ENCODE data around the gene FBLN5. TPM values are rescaled to one million over a fixed set of nuclear protein-coding genes. Genes with fewer than 3 reads are reported as not detected.
"Not testable (repeated sequence)": the region's sequence is repeated elsewhere in the genome, so short reads cannot be mapped to it uniquely, and the experiment has no call there.

FBLN5 gene
- total RNA-seq, 1 experiment from 2014 or later = 1.0 TPM

GRCh38 chr14:91872011-91872501 is 75.4 kb downstream of the FBLN5 start:
- H4K5ac ChIP-seq (ENCODE audit: insufficient read length, low read depth, low read length) = no peak overlapping the region
- H4K91ac ChIP-seq (ENCODE audit: insufficient read length, low read depth, low read length) = no peak overlapping the region
- H4K8ac ChIP-seq (replicated peaks; ENCODE audit: insufficient read length, low read depth, low read length) = no peak overlapping the region
- H2BK12ac ChIP-seq (ENCODE audit: insufficient read length, low read depth, low read length) = no peak overlapping the region
- H3K27me3 Mint-ChIP-seq (ENCODE audit: low read depth) = peaks cover 6% of the 10 kb centered on the region
- no peaks in the 10 kb centered on the region for H4K20me1 ChIP-seq (ENCODE audit: control insufficient read depth, insufficient read depth, insufficient read length)
- no peak overlapping the region for H3K9ac ChIP-seq (ENCODE audit: extremely low read depth, insufficient read length, low read length)
- H3K23ac ChIP-seq (ENCODE audit: insufficient read length, low read depth, low read length) = no peak overlapping the region
- no peak overlapping the region for H2BK15ac ChIP-seq (ENCODE audit: low read depth, low read length)
- H3K79me2 ChIP-seq (ENCODE audit: insufficient read depth, low read length) = no peaks in the 10 kb centered on the region
- H3K56ac ChIP-seq (ENCODE audit: insufficient read length, low read depth, low read length) = no peak overlapping the region
- H3T11ph ChIP-seq (ENCODE audit: low read length) = no peak overlapping the region
- H3K27ac Mint-ChIP-seq = no peak overlapping the region; a peak in 1 of 7 replicates
- TF ChIP-seq, protein P1, sequence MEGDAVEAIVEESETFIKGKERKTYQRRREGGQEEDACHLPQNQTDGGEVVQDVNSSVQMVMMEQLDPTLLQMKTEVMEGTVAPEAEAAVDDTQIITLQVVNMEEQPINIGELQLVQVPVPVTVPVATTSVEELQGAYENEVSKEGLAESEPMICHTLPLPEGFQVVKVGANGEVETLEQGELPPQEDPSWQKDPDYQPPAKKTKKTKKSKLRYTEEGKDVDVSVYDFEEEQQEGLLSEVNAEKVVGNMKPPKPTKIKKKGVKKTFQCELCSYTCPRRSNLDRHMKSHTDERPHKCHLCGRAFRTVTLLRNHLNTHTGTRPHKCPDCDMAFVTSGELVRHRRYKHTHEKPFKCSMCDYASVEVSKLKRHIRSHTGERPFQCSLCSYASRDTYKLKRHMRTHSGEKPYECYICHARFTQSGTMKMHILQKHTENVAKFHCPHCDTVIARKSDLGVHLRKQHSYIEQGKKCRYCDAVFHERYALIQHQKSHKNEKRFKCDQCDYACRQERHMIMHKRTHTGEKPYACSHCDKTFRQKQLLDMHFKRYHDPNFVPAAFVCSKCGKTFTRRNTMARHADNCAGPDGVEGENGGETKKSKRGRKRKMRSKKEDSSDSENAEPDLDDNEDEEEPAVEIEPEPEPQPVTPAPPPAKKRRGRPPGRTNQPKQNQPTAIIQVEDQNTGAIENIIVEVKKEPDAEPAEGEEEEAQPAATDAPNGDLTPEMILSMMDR (conservative IDR thresholded peaks at IDR 0.05) = no peak
- H3K18ac ChIP-seq (ENCODE audit: insufficient read length, low read depth, low read length) = no peak overlapping the region
- no peaks in the 10 kb centered on the region for H3K9me3 ChIP-seq (ENCODE audit: control insufficient read depth, low read depth, low read length)
- no peak overlapping the region for H3K27ac ChIP-seq (ENCODE audit: insufficient read length, low read depth, low read length)
- H3K4me3 Mint-ChIP-seq = no peak overlapping the region
- no peak overlapping the region for H2BK5ac ChIP-seq (ENCODE audit: insufficient read length, low read length)
- peaks cover 10 to 11% of the 10 kb centered on the region in 2 experiments; a peak in 4 of 5 replicates for H3K9me3 Mint-ChIP-seq
- no peak overlapping the region for H2BK120ac ChIP-seq (ENCODE audit: low read depth, low read length, poor library complexity, severe bottlenecking)
- H2BK20ac ChIP-seq (ENCODE audit: low read depth, low read length, poor library complexity, severe bottlenecking) = no peak overlapping the region
- H3K23me2 ChIP-seq (ENCODE audit: insufficient read length, low read depth, low read length, poor library complexity, severe bottlenecking) = no peaks in the 10 kb centered on the region
- peaks cover 0 to 4% (median 0%) of the 10 kb centered on the region in 3 experiments; a peak in 1 of 7 replicates for H3K36me3 Mint-ChIP-seq (ENCODE audit: insufficient read depth in 1 of 3, low read depth in 3 of 3)
- no CpG with 5 or more reads among the region's 3 CpGs for WGBS (ENCODE audit: extremely low coverage, insufficient read length, low lambda C conversion rate)
- H2AK5ac ChIP-seq (ENCODE audit: insufficient read length, low read length) = no peak overlapping the region
- H3K4ac ChIP-seq (ENCODE audit: low read depth, low read length) = no peak overlapping the region
- no peak overlapping the region for H3K4me2 ChIP-seq (ENCODE audit: insufficient read depth, insufficient read length, low read length)
- H3K27me3 ChIP-seq (ENCODE audit: insufficient read depth, low read length) = no peaks in the 10 kb centered on the region
- no peak overlapping the region for H2AFZ ChIP-seq (ENCODE audit: low read length)
- DNase-seq = no peak
- H3K79me1 ChIP-seq (ENCODE audit: insufficient read depth, low read depth, low read length, poor library complexity, severe bottlenecking) = no peaks in the 10 kb centered on the region
- no peak overlapping the region for H3K14ac ChIP-seq (ENCODE audit: insufficient read depth, low read length)
- no peaks in the 10 kb centered on the region for H3K4me1 ChIP-seq (ENCODE audit: insufficient read depth, low read length)
- H3K4me1 Mint-ChIP-seq = peaks cover 17 to 26% of the 10 kb centered on the region in 2 experiments

DNA sequence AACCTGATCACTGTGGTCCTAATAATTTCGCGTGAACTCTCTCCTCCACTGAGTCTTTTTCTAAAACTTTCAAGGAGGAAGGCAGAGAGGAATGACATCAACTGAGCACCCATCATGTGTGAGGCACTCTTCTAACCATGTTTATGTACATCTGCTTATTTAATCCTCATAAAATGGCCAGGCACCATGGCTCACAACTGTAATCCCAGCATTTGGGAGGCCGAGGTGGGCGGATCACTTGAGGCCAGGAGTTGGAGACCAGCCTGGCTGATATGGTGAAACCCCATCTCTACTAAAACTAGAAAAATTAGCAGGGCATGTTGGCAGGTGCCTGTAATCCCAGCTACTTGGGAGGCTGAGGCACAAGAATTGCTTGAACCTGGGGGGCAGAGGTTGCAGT is 76.1 kb downstream of the FBLN5 start:
- H3K27ac Mint-ChIP-seq; DNase-seq; H3K4me3 Mint-ChIP-seq; H3K79me1 ChIP-seq (ENCODE audit: insufficient read depth, low read depth, low read length, poor library complexity, severe bottlenecking); H3K56ac ChIP-seq (ENCODE audit: insufficient read length, low read depth, low read length); H2BK20ac ChIP-seq (ENCODE audit: low read depth, low read length, poor library complexity, severe bottlenecking); H3K18ac ChIP-seq (ENCODE audit: insufficient read length, low read depth, low read length); H3K23me2 ChIP-seq (ENCODE audit: insufficient read length, low read depth, low read length, poor library complexity, severe bottlenecking); H4K5ac ChIP-seq (ENCODE audit: insufficient read length, low read depth, low read length); H3K79me2 ChIP-seq (ENCODE audit: insufficient read depth, low read length); H3K36me3 Mint-ChIP-seq (ENCODE audit: insufficient read depth in 1 of 3, low read depth in 3 of 3); H2BK5ac ChIP-seq (ENCODE audit: insufficient read length, low read length); H3K27me3 Mint-ChIP-seq (ENCODE audit: low read depth); H4K91ac ChIP-seq (ENCODE audit: insufficient read length, low read depth, low read length); H4K8ac ChIP-seq (replicated peaks; ENCODE audit: insufficient read length, low read depth, low read length); H3K4me2 ChIP-seq (ENCODE audit: insufficient read depth, insufficient read length, low read length); H2BK120ac ChIP-seq (ENCODE audit: low read depth, low read length, poor library complexity, severe bottlenecking); H2BK12ac ChIP-seq (ENCODE audit: insufficient read length, low read depth, low read length); H3K9me3 ChIP-seq (ENCODE audit: control insufficient read depth, low read depth, low read length); H3T11ph ChIP-seq (ENCODE audit: low read length); H3K14ac ChIP-seq (ENCODE audit: insufficient read depth, low read length); H4K20me1 ChIP-seq (ENCODE audit: control insufficient read depth, insufficient read depth, insufficient read length); H3K27me3 ChIP-seq (ENCODE audit: insufficient read depth, low read length); H3K27ac ChIP-seq (ENCODE audit: insufficient read length, low read depth, low read length); H2BK15ac ChIP-seq (ENCODE audit: low read depth, low read length); H3K23ac ChIP-seq (ENCODE audit: insufficient read length, low read depth, low read length); H3K9ac ChIP-seq (ENCODE audit: extremely low read depth, insufficient read length, low read length); H3K4ac ChIP-seq (ENCODE audit: low read depth, low read length); H2AFZ ChIP-seq (ENCODE audit: low read length); H3K4me1 ChIP-seq (ENCODE audit: insufficient read depth, low read length); H2AK5ac ChIP-seq (ENCODE audit: insufficient read length, low read length): not testable (repeated sequence)
- H3K4me1 Mint-ChIP-seq = peaks cover 17 to 26% of the 10 kb centered on the region in 2 experiments
- WGBS (ENCODE audit: extremely low coverage, insufficient read length, low lambda C conversion rate) = no CpG with 5 or more reads among the region's 4 CpGs
- H3K9me3 Mint-ChIP-seq = peaks cover 10 to 11% of the 10 kb centered on the region in 2 experiments; a peak in 4 of 5 replicates

Measured in H9 (cell line).